PC-9 (cell line): Measurements from ENCODE around the gene POLA1. TPM values are rescaled to one million over a fixed set of nuclear protein-coding genes. Genes with fewer than 3 reads are reported as not detected.

Experiments used
- BruUV-seq: library from RNA; stranded (reverse); fragments of 400-500 nt; replicated peaks from 2 replicates; lab custom pipeline; 2021; lab: Mats Ljungman, UMichigan
- CTCF ChIA-PET: fragments of 300-600 bp; sonication (Branson Sonifier 250); formaldehyde crosslinking; loops from one replicate; lab custom pipeline; 2022; ENCODE audit warnings: antibody characterized with exemption; lab: Charles Lee
- POLR2A ChIA-PET: fragments of 300-600 bp; sonication (Branson Sonifier 250); formaldehyde crosslinking; loops from one replicate; lab custom pipeline; 2022; ENCODE audit warnings: antibody characterized with exemption; ENCODE audit not compliant: unreplicated experiment; lab: Charles Lee
- DNase-seq, 2 experiments: peaks; one replicate each; pipeline versions ENCODE4 v3.0.0 to v3.0.0-alpha.2; 2015 to 2022; ENCODE audit warnings: mixed read lengths in 1 of 2
- H2AFZ ChIP-seq: fragments of 200-600 bp; sonication (generic); 2 replicates; pipeline ENCODE4 v1.8.1; 2017; ENCODE audit warnings: antibody characterized with exemption
- H3F3A ChIP-seq: fragments of 200-600 bp; sonication (generic); 2 replicates; pipeline ENCODE4 v1.8.1; 2017; ENCODE audit warnings: antibody characterized with exemption, mild to moderate bottlenecking, low read depth; ENCODE audit not compliant: insufficient read depth
- H3K27ac ChIP-seq: fragments of 200-600 bp; sonication (generic); 2 replicates; pipeline ENCODE4 v1.6.1; 2016; ENCODE audit warnings: mixed run types
- H3K27me3 ChIP-seq: fragments of 200-600 bp; sonication (generic); 2 replicates; pipeline ENCODE4 v1.6.1; 2016; ENCODE audit warnings: low read depth, mixed run types; ENCODE audit not compliant: insufficient read depth
- H3K36me3 ChIP-seq: fragments of 200-600 bp; sonication (generic); 2 replicates; pipeline ENCODE4 v1.6.1; 2016; ENCODE audit warnings: low read depth, mixed run types
- H3K4me1 ChIP-seq: fragments of 200-600 bp; sonication (generic); replicated peaks from 2 replicates; pipeline ENCODE4 v1.6.1; 2016; ENCODE audit warnings: mixed run types; ENCODE audit not compliant: insufficient read depth
- H3K4me2 ChIP-seq: fragments of 200-600 bp; sonication (generic); 2 replicates; pipeline ENCODE4 v1.6.1; 2017; ENCODE audit warnings: mixed run types
- H3K4me3 ChIP-seq: fragments of 200-600 bp; sonication (generic); 2 replicates; pipeline ENCODE4 v1.6.1; 2016; ENCODE audit warnings: mixed run types
- H3K79me2 ChIP-seq: fragments of 200-600 bp; sonication (generic); 2 replicates; pipeline ENCODE4 v1.6.1; 2017; ENCODE audit warnings: low read depth, mixed run types
- H3K9me2 ChIP-seq: fragments of 200-600 bp; sonication (generic); 2 replicates; pipeline ENCODE4 v1.8.1; 2017; ENCODE audit warnings: mild to moderate bottlenecking; ENCODE audit not compliant: insufficient read depth
- H3K9me3 ChIP-seq: fragments of 200-600 bp; sonication (generic); 2 replicates; pipeline ENCODE4 v1.8.1; 2016; ENCODE audit warnings: low read depth; ENCODE audit not compliant: insufficient read depth
- H4K20me1 ChIP-seq: fragments of 200-600 bp; sonication (generic); 2 replicates; pipeline ENCODE4 v1.8.1; 2017; ENCODE audit not compliant: insufficient read depth
- EZH2 ChIP-seq: fragments of 200-600 bp; sonication (generic); IDR thresholded peaks from 2 replicates; pipeline ENCODE4 v1.8.0; 2017; ENCODE audit warnings: antibody characterized with exemption, low read depth
- intact Hi-C: fragments of 100-400 bp; cut with micrococcal nuclease; formaldehyde crosslinking; loops from one replicate; pipeline ENCODE4 v1.10.0; 2022; ENCODE audit not compliant: unreplicated experiment
- total RNA-seq: library from RNA; stranded (reverse); gene quantifications from 2 replicates; pipeline ENCODE4 v1.2.3, GENCODE V29; 2021
- TF ChIP-seq, protein P1 (sequence below): fragments of 200-600 bp; sonication (generic); conservative IDR thresholded peaks from 2 replicates; pipeline ENCODE4 v1.6.1; 2017; ENCODE audit warnings: mixed run types, antibody characterized with exemption, mild to moderate bottlenecking, moderate library complexity

POLA1 gene
- total RNA-seq, 1 experiment from 2014 or later = 24.6 TPM

DNA sequence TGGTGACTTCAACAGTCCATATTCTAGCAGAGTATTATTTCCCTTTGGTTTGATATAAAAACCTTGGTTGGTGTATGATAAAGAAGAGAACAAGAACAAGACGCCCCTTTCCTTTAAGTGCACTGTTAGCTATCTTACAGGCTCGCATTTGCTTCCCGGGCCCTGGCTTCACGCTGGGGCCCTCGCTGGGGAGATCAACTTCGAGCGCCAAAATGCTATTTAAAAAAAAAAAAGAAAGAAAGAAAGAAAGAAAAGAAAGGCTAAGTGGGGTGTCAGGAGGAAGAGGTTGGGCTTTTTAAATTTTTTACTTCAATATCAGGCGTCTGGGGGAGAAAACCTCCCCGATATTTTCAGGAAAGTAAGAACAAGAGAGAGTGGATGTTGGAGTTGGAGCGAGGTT is 310.3 kb downstream of the POLA1 start:
- DNase-seq = no peak
- H3K9me3 ChIP-seq = no peaks in the 10 kb centered on the region
- no peaks in the 10 kb centered on the region for H3K4me1 ChIP-seq
- H3K79me2 ChIP-seq = no peaks in the 10 kb centered on the region
- no peaks in the 10 kb centered on the region for H3K27me3 ChIP-seq
- TF ChIP-seq, protein P1, sequence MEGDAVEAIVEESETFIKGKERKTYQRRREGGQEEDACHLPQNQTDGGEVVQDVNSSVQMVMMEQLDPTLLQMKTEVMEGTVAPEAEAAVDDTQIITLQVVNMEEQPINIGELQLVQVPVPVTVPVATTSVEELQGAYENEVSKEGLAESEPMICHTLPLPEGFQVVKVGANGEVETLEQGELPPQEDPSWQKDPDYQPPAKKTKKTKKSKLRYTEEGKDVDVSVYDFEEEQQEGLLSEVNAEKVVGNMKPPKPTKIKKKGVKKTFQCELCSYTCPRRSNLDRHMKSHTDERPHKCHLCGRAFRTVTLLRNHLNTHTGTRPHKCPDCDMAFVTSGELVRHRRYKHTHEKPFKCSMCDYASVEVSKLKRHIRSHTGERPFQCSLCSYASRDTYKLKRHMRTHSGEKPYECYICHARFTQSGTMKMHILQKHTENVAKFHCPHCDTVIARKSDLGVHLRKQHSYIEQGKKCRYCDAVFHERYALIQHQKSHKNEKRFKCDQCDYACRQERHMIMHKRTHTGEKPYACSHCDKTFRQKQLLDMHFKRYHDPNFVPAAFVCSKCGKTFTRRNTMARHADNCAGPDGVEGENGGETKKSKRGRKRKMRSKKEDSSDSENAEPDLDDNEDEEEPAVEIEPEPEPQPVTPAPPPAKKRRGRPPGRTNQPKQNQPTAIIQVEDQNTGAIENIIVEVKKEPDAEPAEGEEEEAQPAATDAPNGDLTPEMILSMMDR = no peak
- no peak for TF ChIP-seq EZH2
- no peak overlapping the region for H2AFZ ChIP-seq
- no peaks in the 10 kb centered on the region for H3K36me3 ChIP-seq
- no peaks in the 10 kb centered on the region for H4K20me1 ChIP-seq
- no peaks in the 10 kb centered on the region for H3K9me2 ChIP-seq
- H3K27ac ChIP-seq = no peak overlapping the region
- no TSS peak for BruUV-seq
- no peak overlapping the region for H3K4me3 ChIP-seq
- ChIA-PET POLR2A (no interaction called here), CTCF (no interaction called here)
- H3K4me2 ChIP-seq = no peak overlapping the region
- H3F3A ChIP-seq = no peaks in the 10 kb centered on the region
- intact Hi-C loops = no loop called here

DNA sequence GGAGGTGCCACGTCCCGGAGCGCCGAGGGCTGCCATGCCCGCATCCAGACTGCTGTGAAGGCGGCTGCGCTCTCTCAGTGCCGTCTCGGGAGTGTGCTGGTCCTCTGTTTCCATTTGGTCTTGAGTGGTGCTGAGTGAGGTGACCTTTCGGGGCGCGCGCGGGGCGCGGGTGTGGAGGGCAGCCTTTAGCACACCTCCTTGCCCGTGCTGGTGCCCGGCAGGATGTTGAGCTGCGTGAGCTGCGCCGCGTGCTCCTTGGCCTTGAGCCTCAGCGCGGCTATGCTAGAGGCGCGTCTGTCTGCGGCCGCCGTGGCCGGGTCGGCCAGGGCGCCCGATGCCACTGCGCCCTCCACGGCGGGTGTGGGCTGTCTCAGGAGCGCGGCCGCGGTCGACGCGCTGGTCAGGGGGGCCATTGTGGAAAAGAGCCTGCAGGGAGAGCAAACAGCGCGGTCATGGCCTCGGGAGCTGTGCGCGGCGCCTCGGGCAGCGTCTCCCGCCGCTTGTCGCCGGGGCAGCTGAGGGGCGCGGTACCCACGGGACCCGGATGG is 310.8 kb downstream of the POLA1 start:
- ChIA-PET CTCF (no interaction called here), POLR2A (no interaction called here)
- Histone ChIP-seq H3K4me2 (no peak overlapping the region), H3K9me2 (no peaks in the 10 kb centered on the region), H3F3A (no peaks in the 10 kb centered on the region), H3K9me3 (no peaks in the 10 kb centered on the region), H2AFZ (no peak overlapping the region), H3K79me2 (no peaks in the 10 kb centered on the region), H3K27me3 (no peaks in the 10 kb centered on the region), H3K4me3 (no peak overlapping the region), H4K20me1 (no peaks in the 10 kb centered on the region), H3K4me1 (no peaks in the 10 kb centered on the region), H3K36me3 (no peaks in the 10 kb centered on the region), H3K27ac (no peak overlapping the region)
- TF ChIP-seq, protein P1 = no peak
- no peak for TF ChIP-seq EZH2
- BruUV-seq = no TSS peak
- intact Hi-C loops = no loop called here
- DNase-seq = no peak

DNA sequence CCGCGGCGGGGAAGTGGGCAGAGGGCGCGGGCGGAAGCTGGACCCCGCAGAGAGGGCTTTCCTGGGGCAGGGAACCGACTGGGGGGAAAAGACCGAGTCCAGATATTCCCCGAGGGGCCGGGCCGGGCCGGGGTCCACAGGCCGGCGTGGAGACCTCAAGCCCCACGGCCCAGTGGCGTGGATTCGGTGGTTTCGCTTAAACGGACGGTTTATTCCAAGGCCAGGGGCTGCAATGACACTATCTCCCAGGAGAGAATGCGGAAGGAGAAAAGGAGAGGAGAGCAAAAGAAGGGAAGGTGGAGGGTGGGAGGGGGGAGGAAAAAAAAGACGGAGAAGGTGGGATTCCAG is 311.3 kb downstream of the POLA1 start:
- H3K27me3 ChIP-seq = no peaks in the 10 kb centered on the region
- no peak overlapping the region for H3K4me2 ChIP-seq
- ChIA-PET POLR2A (no interaction called here), CTCF (no interaction called here)
- H3K9me3 ChIP-seq = no peaks in the 10 kb centered on the region
- H3K4me3 ChIP-seq = no peak overlapping the region
- H3F3A ChIP-seq = no peaks in the 10 kb centered on the region
- no peaks in the 10 kb centered on the region for H3K9me2 ChIP-seq
- no peak overlapping the region for H3K27ac ChIP-seq
- DNase-seq = no peak
- TF ChIP-seq, protein P1 = no peak
- TF ChIP-seq EZH2 = no peak
- H3K79me2 ChIP-seq = no peaks in the 10 kb centered on the region
- no peaks in the 10 kb centered on the region for H3K4me1 ChIP-seq
- H3K36me3 ChIP-seq = no peaks in the 10 kb centered on the region
- H4K20me1 ChIP-seq = no peaks in the 10 kb centered on the region
- no peak overlapping the region for H2AFZ ChIP-seq
- BruUV-seq = no TSS peak
- intact Hi-C loops = no loop called here
